Right hindlimb (tissue), 1 donor: ENCODE results near the gene LIMS1.
"Not testable (repeated sequence)": the region's sequence is repeated elsewhere in the genome, so short reads cannot be mapped to it uniquely, and the experiment has no call there.

Experiments used
- DNase-seq: peaks from one replicate; pipeline ENCODE4 v3.0.0-alpha.2; 2018

LIMS1 gene

DNA sequence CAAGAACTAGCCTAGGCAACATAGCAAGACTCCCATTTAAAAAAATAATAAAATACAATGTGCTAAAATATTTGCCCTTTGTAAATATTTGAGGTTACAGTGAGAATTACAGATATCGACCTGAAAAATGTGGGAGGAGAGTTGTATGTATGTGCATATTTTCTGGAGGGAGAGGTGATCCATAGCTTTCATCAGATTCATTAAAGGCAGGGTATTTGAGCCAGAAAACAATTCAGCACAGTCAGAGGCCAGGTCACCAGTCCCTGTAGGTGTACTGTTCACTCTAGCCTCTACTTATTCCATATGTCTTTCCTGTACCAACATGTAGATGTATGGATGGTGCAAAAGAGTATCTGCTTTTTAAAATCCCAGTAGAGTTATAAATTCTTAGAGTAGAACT is 136.0 kb downstream of the LIMS1 start:
- not testable (repeated sequence) for DNase-seq

DNA sequence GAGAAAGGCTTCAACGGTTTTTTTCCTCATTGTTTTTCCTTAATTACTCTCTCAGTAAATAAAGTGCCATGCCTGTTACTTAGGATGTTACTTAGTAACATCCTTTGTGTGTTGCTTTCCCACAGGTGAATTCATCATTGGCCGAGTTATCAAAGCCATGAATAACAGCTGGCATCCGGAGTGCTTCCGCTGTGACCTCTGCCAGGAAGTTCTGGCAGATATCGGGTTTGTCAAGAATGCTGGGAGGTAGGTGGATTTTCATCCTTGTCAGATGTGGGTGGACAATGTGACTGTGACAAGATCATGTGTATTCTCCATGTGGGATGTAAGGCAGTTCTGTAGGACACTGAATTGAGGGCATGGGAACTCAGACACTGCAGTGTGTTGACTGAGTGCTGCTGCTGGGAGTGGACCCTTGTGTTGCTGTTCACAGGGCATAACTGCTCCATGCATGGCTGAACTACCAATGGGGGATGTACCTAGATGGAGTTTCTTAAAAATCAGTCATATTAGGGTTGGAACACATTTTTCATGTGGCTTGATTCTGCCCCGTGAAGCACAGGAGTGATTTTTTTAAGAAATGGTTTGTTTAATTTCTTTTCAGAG is 138.0 kb downstream of the LIMS1 start:
- not testable (repeated sequence) for DNase-seq

- not testable (repeated sequence) for DNase-seq
Measured at GRCh38 chr2:108676522-108676921, 142.3 kb downstream of the LIMS1 start.

- not testable (repeated sequence) for DNase-seq
Measured at GRCh38 chr2:108677239-108677744, 143.0 kb downstream of the LIMS1 start.

DNA sequence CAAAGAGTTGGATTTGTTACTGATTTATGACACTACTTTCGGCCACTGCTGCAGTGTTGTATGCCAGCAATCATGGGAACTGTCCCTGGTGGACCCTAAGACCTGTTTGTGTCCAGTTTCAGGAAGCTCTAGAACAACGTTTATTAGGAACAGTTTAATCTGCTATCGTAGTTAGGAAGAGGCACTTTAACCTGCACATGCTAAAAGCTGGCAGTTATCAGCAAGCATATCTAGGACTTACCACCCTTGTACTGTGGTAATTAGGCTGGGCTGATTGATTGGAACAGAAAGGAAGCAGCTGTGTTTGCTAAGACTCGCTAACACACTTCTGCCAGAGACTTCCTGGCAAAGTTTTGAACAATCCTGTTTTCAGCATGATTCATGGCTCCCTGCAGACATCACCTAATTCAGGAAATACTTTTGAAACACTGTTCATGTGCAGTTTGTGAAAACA is 144.0 kb downstream of the LIMS1 start:
- DNase-seq: not testable (repeated sequence)

DNA sequence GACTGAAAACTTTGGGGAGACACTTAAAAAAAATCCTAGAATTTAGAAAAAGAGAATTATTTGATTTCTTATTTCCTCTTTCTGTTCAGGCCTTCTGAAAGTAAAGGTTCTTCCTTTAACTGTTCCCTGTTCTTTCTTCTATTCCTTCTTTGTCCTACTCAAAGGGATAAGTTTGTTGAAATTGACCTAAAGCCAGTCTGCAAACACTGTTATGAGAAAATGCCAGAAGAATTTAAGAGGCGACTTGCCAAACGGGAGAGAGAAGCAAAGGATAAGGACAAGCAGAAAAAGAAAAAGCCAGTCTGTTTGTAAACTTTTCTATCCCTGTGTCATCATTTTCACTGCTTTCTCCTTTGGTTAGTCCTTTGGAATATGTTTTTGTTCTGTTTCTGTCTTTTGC is 146.5 kb downstream of the LIMS1 start:
- not testable (repeated sequence) for DNase-seq

DNA sequence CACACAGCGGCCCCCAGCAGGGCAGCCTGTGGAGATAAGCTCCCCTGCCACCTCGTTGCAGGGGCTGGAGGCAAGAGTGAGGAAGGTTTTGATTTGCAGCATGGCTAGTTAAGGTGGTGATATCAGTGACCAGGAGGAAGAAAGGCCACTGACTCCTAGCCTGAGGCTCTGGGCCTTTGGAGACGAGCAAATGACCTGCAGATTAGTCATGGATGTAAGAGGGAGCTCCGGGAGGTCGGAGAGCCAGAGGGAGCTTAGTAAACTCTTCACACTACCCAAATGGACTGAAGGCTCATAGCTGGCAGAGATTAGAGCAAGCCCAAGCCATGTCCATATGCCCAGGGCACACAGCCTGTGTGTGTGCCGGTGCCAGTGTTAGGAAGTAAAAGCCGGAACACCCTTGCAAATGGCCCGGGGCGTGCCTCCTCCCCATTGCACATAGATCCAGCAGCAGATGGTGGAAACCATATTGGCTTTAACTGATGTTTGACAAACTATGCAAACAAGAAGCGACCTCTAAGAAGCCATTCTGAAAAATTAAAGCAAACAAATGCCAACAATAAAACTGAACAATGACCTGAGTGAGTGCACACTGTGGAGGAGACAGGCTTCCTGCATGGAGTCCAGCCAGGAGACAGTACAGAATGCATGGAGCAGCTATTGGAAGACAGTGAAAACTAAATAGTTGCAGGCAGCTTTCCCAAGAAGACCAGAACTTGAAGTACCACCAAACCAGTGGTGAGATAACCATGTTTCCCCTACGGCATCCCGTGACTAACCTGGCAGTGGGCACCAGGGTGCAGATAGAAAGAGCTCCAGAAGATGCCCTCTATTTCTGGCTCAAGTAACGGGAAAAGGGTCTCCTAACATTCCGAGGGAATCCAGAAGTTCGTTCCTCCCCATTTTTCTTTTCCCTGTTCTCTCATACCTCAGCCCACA is 154.8 kb downstream of the LIMS1 start:
- not testable (repeated sequence) for DNase-seq

DNA sequence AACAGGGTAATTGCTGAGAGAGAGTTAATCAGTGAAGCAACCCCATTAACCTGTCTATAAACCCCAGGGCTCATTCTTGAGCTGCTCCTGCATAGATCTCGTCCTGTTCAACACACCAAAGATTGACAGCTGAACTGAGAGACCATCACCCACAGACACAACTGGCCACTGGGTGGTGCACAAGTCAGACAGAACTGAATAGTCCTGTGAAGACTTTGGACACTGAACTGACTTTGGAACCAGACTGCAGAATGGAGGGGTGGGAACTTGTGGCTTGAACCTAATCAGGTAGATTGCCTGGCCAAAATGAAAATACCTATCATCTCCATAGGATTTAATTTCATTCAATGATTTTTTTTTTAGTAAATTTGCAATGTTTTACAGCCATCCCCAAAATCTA is 155.7 kb downstream of the LIMS1 start:
- DNase-seq: not testable (repeated sequence)

DNA sequence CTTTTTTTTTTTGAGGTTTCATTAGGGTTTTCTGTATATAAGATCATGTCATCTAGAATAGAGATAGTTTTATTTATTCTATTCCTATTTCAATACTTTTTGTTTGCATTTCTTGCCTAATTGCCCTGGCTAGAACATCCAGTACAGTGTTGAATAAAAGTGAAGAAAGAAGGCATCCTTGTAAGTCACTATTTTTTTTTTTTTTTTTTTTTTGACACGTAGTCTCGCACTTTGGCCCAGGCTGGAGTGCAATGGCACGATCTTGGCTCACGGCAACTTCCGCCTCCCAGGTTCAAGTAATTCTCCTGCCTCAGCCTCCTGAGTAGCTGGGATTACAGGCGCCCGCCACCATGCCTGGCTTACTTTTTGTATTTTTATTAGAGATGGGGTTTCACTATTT is 157.2 kb downstream of the LIMS1 start:
- DNase-seq: no peak

DNA sequence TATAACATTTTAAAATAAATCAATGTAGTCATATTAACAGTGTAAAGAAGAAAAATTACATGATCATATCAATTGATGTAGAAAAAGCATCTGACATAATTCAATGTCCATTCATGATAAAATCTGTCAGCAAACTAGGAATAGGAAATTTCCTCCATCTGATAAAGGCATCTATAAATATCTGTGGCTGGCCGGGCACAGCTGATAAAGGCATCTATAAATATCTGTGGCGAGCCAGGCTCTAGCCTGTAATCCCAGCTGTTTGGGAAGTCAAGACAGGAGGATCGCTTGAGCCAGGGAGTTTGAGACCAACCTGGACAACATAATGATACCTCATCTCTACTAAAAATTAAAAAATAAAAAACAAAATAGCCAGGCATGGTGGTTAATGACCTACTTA is 166.9 kb downstream of the LIMS1 start:
- no peak for DNase-seq

DNA sequence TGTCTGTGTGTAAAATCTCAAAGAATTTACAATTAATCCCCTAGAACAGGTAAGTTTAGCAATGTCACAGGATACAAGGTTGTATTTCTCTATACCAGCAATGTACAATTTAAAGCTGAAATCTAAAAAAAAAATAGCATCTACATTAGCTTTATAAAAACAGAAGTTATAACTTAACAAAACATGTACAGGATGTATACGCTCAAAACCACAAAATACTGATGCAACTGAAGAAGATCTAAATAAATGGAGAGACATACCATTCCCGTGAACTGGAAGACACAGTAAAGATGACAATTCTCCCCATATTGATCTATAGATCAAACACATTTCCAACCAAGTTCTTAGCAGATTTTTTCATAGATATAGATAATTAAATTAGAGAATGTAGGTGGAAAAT is 167.5 kb downstream of the LIMS1 start:
- no peak for DNase-seq

DNA sequence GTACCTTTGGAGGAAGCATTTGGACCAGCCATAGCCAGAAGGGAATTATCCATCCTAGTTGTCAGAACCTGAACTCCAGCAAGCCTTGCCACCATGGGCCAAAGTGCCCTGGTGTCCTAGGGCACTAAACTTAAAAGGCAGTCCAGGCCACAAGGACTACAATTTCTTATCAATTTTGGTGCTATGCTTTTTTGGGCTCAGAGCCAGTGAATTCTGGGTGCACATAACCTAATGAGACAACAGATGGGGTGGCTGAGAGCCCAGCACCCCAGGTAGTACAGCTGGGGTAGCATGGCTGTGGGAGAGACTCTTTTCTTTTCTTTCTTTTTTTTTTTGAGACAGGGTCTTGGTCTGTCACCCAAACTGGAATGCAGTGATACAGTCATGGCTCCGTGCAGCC is 170.6 kb downstream of the LIMS1 start:
- no peak for DNase-seq

GRCh38 chr2:108707300-108707699 is 173.0 kb downstream of the LIMS1 start:
- DNase-seq: no peak

GRCh38 chr2:108716971-108717370 is 182.7 kb downstream of the LIMS1 start:
- DNase-seq: not testable (repeated sequence)

GRCh38 chr2:108719149-108720044 is 185.1 kb downstream of the LIMS1 start, which contains the start of gene RANBP2:
Gene RANBP2, plus strand, starts transcription at chr2:108719482. Its CDS starts 125 bp downstream, at chr2:108719607.
- DNase-seq: peak; percentile 97

DNA sequence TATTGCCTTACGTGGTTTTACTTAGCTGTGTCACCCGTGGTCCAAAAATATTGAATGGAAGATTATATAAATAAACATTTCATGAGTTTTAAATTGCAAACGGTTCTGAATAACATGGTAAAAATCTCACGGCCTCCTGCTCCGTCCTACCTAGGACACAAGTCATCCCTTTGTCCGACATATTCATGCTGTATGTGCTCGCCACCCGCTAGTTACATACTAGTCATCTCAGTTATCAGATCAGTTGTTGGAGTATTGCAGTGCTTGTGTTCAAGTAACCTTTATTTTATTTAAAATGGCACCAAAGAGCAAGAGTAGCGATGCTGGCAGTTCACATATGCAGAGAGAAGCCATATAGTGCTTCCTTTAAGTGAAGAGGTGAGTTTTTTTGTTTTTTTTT is 191.8 kb downstream of the LIMS1 start:
- DNase-seq: not testable (repeated sequence)

DNA sequence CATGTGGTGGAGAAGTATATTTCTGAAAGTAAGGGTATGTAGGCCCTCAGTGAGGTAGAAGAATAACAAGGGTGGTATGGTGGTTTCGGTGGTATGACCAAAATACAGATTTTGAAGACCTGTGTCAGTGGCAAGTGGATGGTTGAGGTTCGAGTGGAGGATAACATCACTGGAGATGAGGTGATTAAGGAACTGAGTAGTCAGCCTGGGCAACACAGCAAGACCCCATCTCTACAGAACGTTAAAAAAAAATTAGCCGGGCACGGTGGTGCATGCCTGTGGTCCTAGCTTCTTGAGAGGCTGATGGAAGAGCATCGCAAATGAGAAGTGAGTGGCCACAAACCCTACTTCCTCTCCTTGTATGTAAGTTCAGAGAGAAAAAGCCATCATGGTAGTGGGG is 200.4 kb downstream of the LIMS1 start:
- not testable (repeated sequence) for DNase-seq
